Adrenal gland (tissue), 5 donors: Measurements from ENCODE around the gene NR5A1.

Source experiments
- POLR2A ChIP-seq, 2 donors: fragments of 450-650 bp; IDR thresholded peaks; one replicate each; pipeline ENCODE4 v1.6.1; 2017; ENCODE audit warnings: antibody characterized with exemption in 2 of 2, mild to moderate bottlenecking in 2 of 2, moderate library complexity in 1 of 2
- TF ChIP-seq, protein P1 (sequence below), 6 experiments: fragments of 450-650 bp in 4 of 6; fragments of 200-600 bp in 2 of 6; sonication (generic) in 1 of 6; IDR thresholded peaks; 1 replicate in 5 of 6; 2 replicates in 1 of 6; pipeline versions ENCODE4 v1.5.1 to v1.8.0; 2016 to 2021; ENCODE audit warnings: antibody characterized with exemption in 6 of 6, mild to moderate bottlenecking in 2 of 6, moderate library complexity in 1 of 6
- donor health status: DM: no; HTN: no; CAD: no.

DNA sequence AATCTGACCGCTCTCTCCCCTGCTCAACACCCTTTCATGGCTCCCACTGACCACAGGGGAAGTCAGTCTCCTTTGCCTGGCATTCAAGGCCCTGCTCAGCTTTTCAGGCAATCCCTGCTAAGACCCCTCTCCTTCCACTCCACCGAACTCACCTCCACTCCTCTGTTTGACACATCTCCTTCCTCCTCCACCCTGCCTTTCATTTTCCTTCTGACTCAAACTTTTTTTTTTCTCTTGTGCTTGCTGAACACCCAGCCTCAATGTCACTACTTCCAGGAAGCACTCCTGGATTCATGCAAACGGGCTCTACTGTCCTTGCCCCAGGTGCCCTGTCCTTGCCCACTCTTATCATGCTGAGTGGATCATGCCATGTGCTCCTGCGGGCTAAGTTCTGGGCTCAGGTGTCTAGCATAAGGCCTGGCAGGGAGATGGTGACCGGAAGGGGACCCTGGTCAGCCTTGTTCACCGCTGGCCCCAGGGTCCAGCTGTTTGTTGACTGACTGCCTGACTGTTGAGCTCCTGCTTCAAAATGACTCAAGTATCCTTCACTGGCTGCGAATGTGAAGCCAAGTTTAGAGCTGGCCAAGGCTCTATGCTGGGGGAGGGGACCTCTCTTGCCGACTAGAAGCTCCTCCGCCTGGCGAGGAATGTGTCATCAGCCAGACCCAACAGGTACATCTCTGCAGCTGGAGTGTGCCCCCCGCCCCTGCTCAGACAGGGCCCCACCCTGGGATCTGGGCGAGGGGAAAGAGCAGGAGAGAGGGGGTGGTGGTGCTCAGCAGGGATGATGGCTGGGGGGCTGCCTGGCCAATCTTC, 6.2 kb downstream of the NR5A1 start:
- no peak for TF ChIP-seq POLR2A (IDR thresholded peaks at IDR 0.05)
- TF ChIP-seq, protein P1, sequence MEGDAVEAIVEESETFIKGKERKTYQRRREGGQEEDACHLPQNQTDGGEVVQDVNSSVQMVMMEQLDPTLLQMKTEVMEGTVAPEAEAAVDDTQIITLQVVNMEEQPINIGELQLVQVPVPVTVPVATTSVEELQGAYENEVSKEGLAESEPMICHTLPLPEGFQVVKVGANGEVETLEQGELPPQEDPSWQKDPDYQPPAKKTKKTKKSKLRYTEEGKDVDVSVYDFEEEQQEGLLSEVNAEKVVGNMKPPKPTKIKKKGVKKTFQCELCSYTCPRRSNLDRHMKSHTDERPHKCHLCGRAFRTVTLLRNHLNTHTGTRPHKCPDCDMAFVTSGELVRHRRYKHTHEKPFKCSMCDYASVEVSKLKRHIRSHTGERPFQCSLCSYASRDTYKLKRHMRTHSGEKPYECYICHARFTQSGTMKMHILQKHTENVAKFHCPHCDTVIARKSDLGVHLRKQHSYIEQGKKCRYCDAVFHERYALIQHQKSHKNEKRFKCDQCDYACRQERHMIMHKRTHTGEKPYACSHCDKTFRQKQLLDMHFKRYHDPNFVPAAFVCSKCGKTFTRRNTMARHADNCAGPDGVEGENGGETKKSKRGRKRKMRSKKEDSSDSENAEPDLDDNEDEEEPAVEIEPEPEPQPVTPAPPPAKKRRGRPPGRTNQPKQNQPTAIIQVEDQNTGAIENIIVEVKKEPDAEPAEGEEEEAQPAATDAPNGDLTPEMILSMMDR (IDR thresholded peaks at IDR 0.05): no peak
